GM12874 (cell line): ENCODE measurements around the gene DGCR8.

ENCODE experiments used
- TF ChIP-seq, protein P1 (sequence below): IDR thresholded peaks from 2 replicates; pipeline ENCODE4 v1.5.1; 2011; ENCODE audit warnings: low read depth, mild to moderate bottlenecking, control low read depth, low read length, moderate library complexity; ENCODE audit not compliant: insufficient read depth

Gene DGCR8

DNA sequence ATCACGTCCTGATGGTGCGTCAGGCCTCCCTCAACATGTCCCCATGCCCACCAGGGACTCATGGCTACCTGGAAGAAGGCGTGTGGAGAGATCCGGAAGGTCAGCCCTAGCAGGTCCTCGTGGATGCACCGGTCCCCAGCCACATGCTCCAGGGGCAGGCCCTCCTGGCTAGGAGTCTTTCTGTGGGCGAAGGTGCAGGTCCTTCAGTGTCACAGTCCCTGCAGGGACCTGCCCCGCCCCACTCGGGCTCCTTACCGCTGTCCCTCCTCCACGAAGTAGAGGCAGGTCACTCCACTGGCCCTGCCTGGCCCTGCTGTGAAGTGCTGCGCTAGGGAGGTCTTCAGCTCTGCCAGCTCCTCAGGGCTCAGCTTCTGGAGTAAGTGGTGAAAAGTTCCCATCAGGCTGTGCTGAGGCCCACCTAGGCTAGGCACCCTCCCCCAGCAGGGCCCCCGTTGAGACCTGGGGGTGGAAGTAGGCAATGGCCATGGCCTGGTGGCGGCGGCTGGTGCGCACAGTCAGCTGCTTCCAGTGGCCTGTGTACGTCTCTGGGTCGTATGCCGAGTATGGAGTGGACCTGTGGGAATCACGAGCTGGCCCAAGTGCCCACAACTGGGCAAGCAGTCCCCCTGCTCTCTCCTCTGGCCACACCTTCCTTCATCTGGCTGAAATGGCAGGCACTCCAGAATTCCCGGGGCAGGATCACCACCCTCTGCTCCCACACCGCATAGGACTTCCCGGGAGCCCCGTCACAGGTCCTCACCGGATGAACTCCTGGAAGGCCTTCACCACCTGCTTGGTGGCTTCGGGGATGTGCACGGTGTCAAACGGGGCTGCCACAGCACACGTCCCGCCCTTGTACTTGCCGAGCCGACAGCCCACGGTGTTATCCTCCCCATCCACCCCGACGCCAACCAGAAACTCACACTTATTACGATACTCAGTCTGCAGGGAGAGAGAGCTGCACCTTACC, 34.8 kb downstream of the DGCR8 start:
- TF ChIP-seq, protein P1, sequence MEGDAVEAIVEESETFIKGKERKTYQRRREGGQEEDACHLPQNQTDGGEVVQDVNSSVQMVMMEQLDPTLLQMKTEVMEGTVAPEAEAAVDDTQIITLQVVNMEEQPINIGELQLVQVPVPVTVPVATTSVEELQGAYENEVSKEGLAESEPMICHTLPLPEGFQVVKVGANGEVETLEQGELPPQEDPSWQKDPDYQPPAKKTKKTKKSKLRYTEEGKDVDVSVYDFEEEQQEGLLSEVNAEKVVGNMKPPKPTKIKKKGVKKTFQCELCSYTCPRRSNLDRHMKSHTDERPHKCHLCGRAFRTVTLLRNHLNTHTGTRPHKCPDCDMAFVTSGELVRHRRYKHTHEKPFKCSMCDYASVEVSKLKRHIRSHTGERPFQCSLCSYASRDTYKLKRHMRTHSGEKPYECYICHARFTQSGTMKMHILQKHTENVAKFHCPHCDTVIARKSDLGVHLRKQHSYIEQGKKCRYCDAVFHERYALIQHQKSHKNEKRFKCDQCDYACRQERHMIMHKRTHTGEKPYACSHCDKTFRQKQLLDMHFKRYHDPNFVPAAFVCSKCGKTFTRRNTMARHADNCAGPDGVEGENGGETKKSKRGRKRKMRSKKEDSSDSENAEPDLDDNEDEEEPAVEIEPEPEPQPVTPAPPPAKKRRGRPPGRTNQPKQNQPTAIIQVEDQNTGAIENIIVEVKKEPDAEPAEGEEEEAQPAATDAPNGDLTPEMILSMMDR, result no peak

GRCh38 chr22:20115691-20116375, 35.8 kb downstream of the DGCR8 start, which contains the start of gene RANBP1:
Gene RANBP1 (plus strand): TSS chr22:20116104. CDS start chr22:20116185, 81 bp downstream.
- TF ChIP-seq, protein P1, result no peak

DNA sequence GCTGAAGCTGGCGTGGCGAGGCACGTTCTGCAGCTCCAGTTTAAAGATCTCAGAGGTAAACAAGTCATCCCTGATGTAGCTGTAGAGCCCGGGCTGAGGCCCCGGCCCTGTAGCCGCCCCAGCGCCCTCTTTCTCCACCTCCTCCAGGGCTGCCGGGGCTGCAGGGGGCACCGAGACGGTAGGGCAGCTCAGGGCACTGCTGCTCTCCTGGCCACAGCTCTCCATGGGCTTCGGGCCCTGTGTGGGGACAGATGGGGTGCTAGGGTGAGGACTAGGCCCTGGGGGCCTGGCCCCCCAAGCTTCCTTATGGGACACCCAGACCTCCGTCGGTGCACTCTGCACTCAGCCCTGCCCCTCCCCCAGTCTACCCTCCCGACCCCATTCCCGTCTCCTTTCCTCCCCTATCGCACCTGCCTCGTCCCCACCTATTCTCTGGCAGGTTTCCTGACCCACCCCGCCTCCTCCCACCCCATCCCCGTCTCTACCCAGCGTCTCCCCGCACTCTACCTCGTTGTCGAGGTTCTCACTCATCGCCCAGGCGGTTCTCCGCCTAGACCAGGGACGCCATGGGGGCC, 36.4 kb downstream of the DGCR8 start:
- TF ChIP-seq, protein P1, result no peak

GRCh38 chr22:20116951-20117632, 37.1 kb downstream of the DGCR8 start, which contains the start of gene TRMT2A:
Gene TRMT2A (minus strand): TSS chr22:20117226. CDS start chr22:20116906, 320 bp downstream.
- TF ChIP-seq, protein P1, result peak; percentile 35

DNA sequence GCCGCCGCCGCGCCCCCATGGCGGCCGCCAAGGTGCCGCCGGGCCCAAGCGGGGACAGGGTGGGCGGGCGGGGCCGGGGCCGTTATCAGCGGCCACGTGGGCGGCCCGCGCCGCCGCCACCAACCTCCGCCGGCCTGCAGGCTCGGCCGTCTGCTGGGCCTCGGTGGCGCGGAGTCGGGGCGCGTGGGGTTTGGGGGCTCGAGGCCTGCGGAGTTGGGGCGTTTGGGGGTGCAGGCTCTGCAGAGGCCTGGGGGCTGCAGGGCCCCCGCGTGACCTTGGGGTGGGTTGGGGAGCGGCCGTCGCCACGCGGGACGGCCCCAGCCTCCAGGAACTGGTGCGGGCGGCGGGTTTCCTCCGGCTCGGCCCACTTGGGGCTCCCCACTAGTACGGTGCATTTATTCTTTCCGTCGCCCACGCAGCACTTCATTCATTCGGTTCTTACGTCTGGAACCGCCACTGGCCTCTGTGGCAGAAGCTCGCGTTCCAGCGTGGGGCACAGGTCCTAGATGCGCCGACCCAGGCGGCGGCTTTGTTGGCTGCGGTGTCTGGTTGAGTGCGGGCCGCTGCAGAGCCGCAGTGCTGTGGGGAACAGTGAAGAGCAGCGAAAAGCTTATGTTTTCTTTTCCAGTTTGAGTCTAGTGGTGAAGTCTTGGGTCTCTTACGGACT, 37.7 kb downstream of the DGCR8 start:
- TF ChIP-seq, protein P1, result no peak

DNA sequence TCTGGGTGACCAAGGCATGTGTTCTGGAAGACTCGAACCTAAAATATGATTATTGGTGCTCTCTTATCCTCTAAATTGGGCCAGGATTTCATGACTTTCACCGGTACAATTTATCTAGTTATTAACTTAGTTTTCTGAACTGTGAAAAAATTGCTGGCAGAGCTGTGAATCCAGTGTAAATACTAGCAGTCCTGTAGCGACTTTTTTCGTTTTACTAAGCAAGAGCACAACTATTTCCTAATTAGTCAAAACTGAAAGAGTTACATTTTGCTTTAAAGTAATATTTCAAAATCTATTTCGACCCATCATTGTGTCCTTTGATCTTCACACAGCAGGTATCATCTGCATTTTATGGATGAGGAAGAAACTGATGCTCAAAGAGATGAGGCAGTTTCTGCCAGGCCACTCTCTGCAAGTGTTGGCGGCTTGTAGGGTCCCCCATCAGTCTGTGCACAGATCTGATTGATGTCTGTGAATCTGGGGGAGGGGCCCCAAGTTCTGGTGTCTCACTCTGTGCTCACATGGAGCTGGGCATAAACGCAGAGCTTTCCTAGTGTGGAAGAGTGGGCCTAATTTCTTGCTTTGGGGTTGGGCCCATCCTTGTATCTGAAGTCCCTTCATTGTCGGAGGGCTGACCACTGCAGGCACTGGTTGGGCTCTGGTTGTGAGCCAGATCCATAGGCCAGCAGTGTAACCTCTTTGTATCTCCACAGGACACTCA, 38.4 kb downstream of the DGCR8 start:
- TF ChIP-seq, protein P1, result no peak
